Right ventricle myocardium superior (tissue), 1 donor: ENCODE data around the gene ADGRG3. TPM values are rescaled to one million over a fixed set of nuclear protein-coding genes. Genes with fewer than 3 reads are reported as not detected.

Source experiments
- ATAC-seq: fragments of 200-7000 bp; cut with Tn5 transposase; one replicate; pipeline ENCODE4 v1.9.1; 2020; ENCODE audit warnings: mild to moderate bottlenecking; ENCODE audit not compliant: poor library complexity
- DNase-seq: peaks from one replicate; pipeline ENCODE4 v3.0.0-alpha.2; 2020
- intact Hi-C: fragments of 100-400 bp; cut with DNase I; formaldehyde crosslinking; loops from one replicate; pipeline ENCODE4 v1.11.2; 2022
- long read RNA-seq: library from polyadenylated mRNA; unstranded; transcript quantifications from one replicate; pipeline ENCODE4 v2.0.0, GENCODE V29; 2021
- total RNA-seq: library from RNA; stranded (reverse); fragmentation: NEBNext Ultra II Directional; extraction: Animal tissue kit (Norgen Biotek cat#: 25700); gene quantifications from one replicate; pipeline ENCODE4 v1.2.1, GENCODE V29; 2021
- donor health status: DM: no; HTN: yes; CAD: no; lungs with severe emphysema.

Gene ADGRG3, protein sequence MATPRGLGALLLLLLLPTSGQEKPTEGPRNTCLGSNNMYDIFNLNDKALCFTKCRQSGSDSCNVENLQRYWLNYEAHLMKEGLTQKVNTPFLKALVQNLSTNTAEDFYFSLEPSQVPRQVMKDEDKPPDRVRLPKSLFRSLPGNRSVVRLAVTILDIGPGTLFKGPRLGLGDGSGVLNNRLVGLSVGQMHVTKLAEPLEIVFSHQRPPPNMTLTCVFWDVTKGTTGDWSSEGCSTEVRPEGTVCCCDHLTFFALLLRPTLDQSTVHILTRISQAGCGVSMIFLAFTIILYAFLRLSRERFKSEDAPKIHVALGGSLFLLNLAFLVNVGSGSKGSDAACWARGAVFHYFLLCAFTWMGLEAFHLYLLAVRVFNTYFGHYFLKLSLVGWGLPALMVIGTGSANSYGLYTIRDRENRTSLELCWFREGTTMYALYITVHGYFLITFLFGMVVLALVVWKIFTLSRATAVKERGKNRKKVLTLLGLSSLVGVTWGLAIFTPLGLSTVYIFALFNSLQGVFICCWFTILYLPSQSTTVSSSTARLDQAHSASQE
- total RNA-seq = 0.48 TPM
- long read RNA-seq = 0 reads

DNA sequence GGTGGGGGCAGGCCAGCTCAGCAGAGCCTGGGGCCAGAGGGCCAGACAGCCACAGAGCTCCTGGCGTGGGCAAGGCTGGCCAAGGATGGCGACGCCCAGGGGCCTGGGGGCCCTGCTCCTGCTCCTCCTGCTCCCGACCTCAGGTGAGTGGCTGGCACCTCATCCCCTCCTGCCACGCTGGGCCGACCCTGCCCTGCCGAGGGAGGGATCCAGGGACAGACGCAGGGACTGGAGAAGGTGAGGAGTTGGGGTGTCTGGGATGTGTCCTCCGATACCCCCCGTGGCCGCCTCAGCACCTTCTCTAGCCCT lies at the start of gene ADGRG3:
ADGRG3 (plus strand) TSS at position 44 of the 309 bp plus-strand sequence; CDS start at position 86, 42 bp downstream.
- DNase-seq = no peak
- ATAC-seq = no peak
- intact Hi-C loops = no loop called here

DNA sequence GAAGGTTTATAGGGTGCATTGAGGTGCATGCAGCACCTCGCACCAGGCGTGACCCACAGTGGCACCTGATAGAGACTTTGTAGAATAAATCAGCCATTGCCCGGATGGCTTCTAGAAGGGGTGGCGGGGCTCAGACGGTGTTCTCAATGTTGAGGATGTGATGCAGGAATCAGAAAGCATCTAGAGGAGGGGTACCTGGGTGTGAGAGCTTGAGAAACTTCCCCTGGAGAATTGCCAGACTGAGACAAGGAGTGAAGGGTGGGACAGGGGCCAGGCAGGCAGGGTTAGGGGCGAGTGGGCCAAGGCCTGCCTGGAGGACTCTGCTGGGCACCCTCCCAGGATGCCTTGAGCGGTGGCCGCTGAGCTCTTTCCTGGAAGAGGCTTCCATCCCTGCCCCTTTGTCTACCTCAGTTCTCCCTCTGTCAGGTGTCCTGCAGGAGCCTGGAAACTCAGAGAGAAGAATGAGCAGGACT lies 48.9 kb upstream of the ADGRG3 start:
- ATAC-seq = no peak
- intact Hi-C loops = no loop called here
- DNase-seq = peak; percentile 22

DNA sequence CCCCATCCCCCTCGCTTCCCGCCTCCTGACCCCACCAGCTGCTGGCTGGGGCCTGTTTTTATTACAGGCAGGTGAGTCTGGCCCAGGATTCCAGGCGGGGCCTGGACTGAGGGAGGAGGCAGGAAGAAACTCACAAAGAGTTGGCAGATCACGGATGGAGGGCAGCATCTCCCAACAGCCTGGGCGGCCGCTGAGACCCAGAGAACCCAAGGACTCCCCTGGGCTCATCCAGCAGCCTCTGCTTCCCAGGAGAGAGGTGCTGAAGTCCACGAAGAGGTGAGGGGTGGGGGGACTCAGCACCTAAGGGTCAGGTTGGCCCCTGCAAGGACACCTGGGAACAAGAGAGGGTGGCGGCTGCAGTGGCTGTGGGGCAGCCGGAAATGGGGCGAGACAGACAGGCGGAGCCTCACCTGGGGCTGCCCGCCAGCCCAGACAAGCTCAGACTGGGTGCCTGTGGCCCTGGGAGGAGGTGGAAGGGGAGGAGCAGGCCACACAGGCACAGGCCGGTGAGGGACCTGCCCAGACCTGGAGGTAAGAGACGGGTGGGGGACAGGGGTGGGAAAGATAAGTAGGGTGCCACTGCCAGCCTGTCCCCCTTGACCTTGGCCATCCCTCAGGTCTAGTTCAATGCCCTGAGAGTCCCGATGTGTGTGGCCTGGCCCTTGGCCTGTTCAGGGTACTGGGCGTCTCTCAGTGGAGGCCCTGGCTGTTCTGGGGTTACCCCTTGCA lies 48.3 kb upstream of the ADGRG3 start:
- ATAC-seq (peak; percentile 19), DNase-seq (peak; percentile 27)
- intact Hi-C loops = no loop called here

DNA sequence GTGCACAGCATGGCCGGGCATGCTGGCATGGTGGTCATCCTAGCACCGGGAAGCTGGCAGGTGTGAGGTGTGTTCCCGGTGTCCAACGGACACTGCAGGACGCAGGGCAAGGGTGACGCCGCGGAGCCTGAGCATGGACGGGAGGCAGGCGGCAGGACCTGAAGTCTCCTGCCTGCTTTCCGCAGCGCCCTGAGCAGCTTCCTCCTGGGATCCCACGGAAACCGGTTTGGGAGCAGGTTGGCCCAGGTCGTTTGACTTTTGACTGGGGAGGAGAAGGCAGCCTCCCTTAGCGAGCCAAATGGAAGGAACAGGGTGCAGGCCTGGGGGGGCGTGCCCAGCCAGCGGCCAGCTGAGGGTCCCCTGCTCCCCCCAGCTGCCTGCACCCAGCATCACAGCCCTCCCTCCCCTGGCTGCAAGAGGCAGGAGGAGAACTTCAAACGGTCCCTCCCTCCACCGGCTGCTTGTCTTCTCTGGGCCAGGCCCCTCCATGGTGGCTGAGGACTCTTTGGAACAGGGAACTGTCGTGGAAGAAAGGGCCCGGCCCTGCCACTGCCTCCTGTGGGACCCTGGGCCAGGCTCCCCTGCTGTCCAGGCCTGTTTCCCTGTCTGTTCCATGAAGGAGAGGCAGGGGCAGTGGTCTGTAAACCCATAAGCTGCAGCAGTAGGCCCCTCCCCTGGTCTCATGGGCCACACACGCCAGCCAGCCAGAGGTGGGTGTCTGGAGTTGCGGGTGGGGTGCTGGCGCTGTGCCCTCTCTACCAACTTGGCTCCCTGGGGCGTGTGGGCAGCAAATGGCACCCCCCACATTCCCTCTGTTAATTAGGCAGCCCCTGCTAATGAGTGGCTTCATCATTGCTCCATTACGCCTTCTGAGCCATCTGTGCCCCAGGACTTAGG lies 47.5 kb upstream of the ADGRG3 start:
- ATAC-seq = no peak
- DNase-seq = peak; percentile 26
- intact Hi-C loops = no loop called here

DNA sequence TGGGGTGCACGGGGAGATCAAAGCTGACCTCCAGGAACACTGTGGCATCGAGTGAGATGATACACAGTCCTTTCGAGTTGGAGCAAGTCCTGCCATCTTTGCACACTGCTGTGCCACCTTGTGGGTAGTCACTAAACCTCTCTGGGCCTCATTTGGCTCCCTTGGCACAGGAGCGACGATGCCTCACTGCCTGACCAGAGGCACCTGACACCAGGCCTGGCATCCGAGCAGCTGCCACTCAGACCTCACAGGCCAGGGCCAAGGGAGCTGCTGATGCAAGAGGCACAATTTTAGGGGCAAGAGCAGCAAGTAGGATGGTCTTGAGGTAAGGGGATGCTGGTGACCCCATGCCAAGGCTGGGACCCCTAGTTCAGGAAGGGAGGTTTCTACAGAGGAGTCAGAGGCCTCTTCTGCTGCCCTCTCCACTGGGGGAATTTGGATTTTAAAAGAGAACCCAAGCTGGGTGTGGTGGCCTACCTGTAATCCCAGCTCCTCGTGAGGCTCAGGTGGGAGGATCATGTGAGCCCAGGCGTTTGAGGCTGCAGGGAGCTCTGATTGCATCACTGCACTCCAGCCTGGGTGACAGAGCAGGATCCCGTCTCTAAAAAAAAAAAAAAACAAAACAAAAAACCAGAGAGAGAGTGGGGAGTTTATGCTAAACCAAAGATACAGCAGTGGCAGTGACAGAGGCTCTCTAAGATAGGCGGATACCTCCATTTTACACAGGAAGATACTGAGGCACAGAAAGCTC lies 46.4 kb upstream of the ADGRG3 start:
- ATAC-seq = no peak
- peak; percentile 34 for DNase-seq
- intact Hi-C loops = no loop called here

DNA sequence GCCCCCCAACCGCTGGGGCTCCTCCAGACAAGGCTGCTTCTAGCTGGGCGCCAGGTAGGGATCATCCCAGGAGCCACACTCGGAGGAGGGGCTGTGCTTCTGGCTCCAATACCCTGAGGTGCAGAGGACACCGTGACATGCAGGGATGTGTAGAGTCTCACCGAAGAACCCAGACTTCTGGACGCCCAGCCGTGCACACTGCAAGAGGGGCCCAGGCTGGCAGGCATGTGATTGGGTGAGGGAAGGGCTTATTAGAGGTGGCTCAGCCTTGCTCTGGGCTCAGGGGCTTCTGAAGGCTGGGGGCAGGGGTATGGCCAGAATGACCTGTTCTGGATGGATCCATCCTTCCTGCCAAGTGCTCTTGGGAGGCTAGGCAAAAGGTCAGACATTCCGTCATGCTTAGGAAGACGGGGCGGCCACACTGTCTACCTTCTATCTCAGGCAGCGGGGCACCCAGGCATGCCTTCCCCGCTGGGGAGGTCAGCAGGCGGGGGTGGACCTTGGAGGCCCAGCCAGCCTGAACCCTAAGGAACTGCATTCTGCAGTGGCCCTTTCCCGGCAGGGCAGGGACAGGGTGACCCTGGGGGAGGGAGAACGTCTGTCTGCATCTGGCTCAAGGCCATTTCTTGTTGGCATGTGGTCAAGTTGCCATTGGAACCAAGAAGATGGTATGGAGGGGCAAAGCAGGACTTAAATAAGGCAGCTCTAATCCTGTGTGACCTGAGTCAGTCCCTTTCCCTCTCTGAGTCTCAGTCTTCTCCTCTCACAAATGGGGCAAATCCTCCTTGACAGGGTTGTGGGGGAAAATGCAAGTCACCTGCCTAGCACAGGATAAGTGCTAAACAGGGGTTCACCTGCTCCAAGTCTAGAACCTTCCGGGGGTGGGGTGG lies 45.5 kb upstream of the ADGRG3 start:
- DNase-seq = peak; percentile 29
- intact Hi-C loops = no loop called here
- no peak for ATAC-seq

DNA sequence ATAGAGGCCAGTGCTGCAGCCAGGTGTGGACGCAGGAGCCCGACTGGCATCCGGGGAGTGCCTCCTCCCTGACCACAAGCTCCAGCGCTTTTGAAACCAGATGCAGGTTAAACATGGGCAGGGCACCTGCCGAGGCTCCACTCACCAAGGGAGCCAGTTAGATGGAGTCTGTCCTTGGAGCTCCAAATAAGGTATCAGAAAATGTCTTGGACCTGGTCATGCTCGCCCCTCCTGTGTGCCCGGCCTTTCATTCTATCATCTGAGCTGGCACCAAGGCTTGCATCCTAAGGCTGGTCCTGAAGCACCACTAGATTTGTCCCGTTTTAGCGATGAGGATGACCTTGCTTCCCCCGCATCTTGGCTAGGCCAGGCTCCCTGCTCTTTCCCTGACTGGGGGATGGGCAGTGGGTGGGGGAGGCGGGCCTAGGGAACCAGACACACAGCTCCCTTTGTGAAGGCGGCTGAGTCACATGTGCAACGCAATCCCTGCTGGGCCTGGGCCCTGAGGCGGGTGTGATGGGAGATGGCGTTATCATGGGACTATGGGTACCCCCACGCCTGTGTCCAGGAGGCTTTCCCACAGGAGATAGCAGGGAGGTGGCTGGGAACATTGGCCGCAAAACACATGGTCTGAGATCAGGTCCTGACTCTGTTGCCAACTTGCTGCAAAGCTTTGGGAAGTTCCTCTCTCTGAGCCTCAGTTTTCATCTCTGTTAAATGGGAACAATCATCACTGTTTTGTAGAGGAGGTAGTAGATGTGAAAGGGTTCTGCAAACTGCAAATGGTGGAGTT lies 44.7 kb upstream of the ADGRG3 start:
- DNase-seq = peak; percentile 44
- no peak for ATAC-seq
- intact Hi-C loops = no loop called here

DNA sequence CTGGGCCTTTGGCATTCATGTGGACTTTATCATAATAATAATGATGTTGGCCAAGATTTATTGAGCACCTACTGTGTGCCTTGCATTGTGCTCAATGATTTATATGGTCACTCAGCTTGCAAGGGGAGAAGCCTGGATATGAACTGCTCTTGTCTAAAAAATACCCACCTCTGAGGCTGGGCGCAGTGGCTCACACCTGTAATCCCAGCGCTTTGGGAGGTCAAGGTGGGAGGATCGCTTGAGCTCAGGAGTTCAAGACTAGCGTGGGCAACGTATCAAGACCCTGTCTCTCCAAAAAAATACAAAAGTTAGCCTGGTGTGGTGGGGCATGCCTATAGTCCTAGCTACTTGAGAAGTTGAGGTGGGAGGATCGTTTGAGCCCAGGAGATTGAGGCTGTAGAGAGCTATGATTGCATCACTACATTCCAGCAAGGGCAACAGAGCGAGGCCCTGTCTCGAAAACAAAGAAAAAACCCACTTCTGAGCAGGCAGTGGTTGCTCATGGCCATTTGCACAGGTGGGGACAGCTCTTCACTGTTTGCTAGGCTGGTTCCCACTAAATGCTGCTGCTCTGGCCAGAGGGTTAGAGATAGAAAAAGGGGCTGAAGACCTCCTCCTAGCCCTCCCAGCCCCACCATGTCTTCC lies 43.9 kb upstream of the ADGRG3 start:
- intact Hi-C loops = no loop called here
- peak; percentile 3 for DNase-seq
- no peak for ATAC-seq

DNA sequence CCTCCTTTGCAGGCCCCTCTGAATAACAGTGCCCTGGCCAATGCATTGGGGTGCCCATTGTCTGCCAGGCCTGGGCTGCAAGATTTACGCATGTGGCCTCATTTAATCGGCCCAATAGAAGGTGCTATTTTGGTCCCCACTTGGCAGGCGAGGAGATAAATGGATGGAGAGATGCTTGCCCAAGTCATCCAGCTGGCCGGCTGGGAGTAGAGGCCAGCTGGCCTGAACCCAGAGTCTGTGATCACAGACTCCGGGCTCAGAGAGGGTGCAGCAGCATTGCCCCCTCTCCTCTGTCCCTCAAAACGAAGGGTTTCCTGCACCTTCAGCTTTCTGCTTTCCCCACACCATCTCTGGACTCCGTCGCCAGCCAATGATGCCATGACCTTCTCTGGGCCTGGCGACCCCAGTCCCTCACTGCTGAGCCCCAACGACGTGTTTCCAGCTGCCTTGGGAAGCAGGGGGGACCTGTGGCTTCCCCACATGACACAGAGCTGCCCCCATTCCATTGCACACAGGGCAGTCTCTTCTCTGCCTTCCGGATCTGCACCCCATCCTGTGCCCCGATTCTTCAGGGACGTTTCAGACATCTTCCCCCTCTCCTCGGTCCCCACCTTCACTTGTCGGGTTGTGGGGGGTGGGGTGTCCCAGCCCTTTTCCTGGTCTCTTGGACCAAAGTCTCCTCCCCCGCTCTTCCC lies 43.2 kb upstream of the ADGRG3 start:
- no peak for ATAC-seq
- intact Hi-C loops = no loop called here
- DNase-seq = peak; percentile 43

DNA sequence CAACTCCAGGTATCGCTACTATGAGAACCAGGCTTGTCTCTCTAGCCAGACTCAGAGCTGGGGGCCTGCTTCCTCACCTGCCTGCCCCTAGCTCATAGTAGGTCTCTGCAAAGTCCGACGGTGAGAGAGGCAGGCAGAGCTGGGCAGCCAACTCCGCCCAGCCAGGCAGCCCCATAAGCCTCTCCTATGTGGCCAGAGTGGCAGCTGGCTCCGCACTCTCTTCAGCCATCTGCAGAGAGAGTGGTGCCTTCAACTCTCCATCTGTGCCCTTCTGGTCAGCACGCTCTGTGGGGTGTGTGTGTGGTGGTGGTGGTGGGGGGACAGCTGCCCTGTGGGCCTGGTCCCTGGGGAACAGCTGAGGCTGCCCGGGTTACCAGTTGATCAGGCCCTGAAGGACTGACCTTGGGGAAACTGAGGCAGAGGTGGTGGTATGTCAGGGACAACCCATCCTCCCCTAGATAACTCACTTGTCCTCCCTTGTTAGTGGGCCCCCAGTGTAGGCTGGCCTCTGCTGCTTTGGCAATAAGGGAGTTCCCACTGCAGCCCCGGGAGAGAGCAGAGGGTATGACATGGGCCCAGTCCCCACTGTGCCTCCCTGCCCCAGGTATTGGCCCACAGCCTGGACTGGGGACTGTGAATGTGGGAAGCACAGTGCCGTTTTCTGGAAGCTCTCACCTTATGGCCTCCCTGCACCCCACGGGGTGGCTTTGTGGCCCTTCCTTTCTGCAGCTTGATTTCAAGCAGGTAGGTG lies 41.5 kb upstream of the ADGRG3 start:
- intact Hi-C loops = no loop called here
- DNase-seq = peak; percentile 30
- no peak for ATAC-seq

DNA sequence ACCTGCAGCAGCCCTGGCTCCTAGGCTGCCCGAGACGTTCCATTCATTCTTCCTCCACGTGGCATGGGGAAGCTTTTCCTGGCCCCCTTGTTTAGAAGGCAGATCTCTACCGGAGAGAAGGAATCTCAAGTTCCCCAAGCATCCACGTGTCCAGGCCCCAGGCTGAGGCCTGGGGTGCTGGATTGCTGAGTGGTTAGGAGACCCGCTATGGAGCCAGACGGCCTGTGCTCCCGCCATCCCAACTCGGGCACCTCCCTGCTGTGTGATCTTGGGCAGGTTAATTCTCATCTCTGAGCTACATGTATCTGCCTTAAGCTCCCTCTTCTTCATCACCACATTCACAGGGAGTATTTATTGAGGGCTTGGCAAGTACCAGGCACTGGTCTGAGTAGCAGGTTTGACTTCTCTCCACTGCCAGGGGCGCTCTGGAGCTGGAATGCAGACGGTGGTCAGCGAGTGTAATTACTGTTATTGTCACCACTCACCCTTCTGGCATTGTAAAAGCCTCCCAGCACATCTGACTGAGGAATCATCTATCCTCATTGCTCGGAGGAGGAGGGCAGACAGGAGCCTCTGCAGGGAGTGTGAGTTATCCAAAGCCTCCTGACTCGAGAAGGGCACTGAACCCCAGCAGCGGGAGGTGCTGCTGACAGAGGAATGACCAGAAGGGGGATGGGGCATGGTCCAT lies 40.8 kb upstream of the ADGRG3 start:
- peak; percentile 29 for DNase-seq
- intact Hi-C loops = no loop called here
- peak; percentile 4 for ATAC-seq

DNA sequence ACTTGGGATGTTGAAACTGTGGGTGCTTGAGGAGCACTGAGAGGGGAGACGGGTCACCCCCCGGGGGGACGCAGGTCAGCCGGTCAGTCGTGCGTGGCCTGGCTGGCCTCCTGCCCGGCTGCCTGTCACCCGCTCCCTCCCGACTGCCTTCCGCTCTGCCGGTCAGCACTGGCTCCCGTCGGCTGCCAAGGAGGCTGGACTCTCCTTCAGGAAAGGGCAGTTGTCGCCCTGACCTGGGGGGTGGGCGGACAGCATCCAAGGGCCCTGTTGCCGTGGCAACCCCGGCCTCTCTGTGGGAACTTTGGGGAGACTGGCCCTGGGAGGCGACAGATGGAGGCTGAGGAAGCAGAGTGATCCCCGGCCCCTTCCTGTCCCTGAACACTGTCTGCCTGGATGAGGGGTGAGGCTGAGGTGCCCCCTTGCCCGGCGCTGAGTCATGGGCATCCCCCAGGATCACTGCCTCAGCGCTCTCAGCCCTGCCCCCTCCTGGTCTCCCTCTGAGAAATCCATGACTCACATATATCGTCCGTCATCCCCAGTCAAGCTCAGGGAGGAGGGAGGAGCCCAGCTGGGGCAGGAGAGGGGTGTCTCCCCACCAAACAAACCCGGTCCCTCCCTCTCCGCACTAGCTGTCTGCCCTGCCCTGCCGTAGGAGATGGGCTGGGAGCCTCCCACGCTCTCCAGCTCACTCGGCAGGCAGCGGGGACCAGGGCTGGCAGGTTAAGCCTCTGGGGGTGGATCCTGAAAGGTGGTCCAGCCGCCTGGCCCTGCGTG lies 39.9 kb upstream of the ADGRG3 start, which contains the start of gene ADGRG1:
ADGRG1 (plus strand) TSS at position 623 of the 774 bp plus-strand sequence. CDS start 21,658 bp downstream, outside the sequence.
- intact Hi-C loops = no loop called here
- peak; percentile 65 for ATAC-seq
- peak; percentile 82 for DNase-seq

DNA sequence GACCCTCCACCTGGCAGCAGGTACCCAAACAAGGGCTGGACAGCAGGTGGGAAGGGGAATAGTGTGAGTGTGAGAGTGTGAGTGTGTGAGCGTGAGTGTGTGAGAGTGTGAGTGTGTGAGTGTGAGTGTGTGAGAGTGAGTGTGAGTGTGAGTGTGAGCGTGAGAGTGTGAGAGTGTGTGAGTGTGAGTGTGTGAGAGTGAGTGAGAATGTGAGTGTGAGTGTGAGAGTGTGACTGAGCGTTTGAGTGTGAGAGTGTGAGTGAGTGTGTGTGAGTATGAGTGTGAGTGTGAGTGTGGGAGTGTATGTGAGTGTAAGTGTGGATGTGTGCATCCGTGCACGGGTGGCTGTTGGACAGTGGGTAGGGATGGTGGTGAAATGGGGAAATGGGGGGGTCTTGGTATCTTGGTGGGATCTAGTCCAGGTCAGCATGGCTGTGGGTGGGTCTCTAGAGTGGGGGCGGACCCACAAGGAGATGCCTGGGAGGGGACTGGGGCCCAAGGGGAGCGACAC lies 39.3 kb upstream of the ADGRG3 start:
- ATAC-seq (no peak), DNase-seq (no peak)
- intact Hi-C loops = no loop called here
